Right hindlimb (tissue), 1 donor: ENCODE data around the gene MYL3.
"Not testable (repeated sequence)": the region's sequence is repeated elsewhere in the genome, so short reads cannot be mapped to it uniquely, and the experiment has no call there.

Experiments used
- DNase-seq: peaks from one replicate; pipeline ENCODE4 v3.0.0-alpha.2; 2018

MYL3 gene

DNA sequence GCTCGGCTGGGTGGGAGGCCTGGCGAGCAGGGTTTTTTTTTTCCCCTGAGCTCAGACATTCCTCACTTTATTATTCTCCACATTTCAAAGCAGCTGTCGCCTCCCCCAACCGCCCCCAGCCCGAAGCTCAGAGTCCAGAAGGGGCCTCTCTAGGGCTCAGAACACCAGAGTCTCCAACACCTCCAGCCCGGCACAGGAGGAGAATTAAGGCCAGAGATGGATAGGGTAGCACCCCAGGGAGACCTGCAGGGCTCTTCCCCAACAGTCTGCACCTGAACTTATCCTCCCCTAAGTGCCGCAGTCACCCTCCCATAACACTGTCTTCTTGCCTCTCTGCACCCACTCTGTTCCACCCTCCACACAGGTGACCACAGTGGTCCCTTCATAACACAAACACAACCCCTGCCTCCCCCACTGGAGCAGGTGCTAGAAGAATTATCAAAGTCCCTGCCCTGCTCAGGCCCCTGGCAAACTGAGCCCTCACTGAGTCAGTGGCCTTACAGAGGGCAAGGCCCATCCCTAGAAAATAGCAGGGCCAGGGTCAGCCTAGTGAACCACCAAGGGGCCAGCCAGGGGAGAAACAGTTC, 14.1 kb downstream of the MYL3 start:
- peak; percentile 17 for DNase-seq

DNA sequence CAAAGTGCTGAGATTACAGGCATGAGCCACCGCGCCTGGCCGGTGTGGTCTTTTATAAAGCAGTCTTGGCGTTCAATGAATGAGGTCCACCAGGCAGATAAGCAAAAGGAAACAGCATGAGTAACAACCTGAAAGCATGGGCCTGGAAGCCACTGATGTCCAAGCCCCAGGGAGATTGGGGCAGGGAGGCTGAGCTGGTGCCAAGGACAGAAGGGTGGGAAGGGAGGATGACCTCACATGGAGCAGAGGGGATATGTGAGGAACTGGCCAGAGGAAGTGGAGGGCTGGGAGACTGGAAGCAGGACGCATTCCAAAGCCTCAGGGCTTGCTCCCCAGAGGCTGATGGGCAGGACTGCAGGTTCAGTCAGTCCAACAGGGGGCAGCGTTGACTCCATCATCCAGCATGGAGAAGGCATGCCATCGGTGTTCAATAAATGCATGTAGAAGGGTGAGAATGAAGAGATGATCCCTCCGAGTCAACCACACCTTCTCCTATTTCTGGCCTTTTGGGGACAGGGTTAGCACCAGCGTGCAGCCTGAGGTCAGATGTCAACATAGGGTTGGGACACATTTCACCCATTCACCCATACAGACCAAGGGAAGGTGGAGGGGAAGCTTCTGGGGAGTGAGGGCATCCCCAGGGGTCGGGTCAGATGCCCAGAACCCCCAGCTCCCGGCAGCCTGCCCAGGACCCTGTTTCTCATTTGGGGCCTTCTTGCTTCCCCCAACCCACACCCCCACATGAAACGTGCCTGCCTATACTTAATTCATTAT, 14.8 kb downstream of the MYL3 start:
- peak; percentile 31 for DNase-seq

DNA sequence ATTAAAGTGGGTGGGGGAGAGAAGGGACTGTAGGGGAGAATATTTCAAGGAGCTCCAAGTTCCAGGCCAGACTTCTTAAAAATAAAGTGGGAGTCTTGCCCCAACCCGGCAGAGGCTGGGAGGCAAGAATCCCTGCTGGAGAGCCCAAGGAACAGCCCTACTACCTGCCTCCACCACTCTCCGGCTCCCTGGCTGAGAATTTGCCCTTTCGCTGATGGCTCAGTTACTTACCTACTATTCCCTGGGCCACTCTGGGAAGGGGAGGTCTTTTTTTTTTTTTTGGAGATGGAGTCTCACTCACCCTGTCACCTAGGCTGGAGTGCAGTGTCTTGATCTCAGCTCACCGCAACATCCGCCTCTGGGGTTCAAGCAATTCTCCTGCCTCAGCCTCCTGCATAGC, 15.5 kb downstream of the MYL3 start:
- no peak for DNase-seq

DNA sequence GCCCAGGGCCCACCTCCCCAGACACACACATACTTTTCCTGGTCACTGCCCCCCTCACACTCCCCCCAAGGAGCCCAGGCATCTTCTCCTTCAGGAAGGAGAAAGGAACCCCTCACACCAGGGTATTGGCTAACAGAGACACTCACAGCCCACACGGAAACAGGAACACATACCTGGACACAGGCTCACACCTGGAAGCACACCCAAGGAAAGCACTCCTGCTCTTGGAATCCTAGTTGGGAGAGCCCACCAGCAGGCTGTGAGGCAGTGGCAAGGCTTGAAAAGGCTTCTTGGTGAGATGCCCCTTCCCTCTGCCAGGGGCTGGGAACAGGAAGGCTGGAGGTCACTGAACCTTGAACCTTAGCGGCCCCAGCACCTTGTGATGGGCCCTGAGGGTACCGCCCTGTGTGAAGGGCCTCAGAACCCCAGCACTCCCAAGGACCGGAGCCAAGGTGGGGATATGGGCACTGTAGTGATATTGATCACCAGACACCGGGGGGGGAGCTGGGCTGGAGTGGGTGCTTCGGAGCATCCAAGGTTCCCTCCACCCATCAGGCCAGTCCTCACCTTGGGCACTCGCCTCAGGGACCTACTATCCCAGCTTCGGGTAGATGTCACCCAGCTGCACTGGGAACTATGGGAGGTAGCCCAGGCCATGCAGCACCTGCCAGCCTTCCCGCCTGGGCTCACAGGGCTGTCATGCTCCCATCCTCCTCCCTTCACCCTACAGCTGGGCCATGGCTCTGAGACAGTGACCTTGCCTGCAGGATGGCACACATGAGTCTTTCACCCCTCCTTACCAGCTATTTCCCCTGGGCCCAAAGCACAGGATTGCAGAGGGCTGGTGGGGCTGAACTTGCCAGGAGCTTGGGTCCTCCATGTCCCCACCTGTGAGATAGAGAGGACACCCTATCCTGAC, 16.4 kb downstream of the MYL3 start:
- DNase-seq, result peak; percentile 31

DNA sequence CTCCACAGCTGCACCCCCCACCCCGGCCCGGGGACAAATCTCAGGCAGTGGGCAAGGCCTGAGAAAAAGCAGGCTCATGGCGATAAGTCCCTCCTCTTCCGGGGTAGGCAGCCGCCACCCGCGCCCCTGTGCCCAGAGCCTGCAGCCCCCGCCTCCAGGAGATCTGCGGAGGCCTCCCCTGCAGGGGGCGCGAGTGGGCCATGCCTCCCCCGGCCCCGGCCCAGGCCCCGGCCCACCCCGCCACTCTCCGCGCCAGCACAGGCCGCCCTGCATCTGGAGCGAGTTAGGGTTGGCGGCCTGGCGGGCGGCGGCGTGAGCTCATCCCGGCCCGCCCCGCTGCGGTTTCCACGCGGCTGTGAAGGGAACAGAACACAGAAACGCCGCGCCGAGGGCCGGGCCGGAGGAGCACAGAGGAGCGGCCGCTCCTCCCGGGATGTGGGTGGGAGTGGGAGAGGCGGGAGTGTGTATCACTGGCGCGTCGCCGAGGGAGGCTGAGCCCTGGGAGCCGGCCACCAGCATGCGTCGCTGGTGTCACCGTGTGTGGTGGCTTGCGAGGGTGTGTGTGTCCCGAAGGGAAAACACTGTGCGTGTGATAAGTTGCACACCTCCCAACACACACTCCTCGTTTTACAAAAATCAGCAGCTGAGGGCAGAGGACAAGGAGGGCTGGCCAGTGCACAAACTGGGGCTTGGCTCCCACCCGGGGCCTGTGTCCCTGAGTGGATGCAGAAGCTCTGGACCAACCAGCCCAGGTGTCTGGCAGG, 17.2 kb downstream of the MYL3 start:
- peak; percentile 94 for DNase-seq

DNA sequence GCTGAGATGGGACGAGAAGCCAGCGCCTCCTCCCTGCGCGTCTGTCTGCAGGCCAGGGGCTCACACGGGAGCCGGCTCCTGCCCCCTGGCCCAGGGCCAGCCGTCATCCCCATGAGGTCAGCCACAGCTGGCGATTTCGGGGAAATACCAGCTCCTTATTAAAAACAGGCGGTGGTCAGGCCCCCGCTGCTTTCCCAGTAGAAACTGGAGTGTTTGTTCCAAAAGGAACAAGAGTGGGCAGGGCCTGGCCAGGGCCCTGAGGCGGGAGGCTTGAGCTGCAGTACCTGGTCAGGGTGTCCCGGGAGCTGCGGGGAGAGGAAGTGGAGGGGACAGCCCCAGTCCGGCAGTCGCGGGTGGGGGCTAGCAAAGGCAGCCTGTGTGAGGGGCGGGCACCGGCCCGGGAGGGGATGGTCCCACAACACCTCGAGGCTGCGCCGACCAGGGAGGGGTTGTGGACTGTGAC, 17.8 kb downstream of the MYL3 start:
- peak; percentile 89 for DNase-seq

DNA sequence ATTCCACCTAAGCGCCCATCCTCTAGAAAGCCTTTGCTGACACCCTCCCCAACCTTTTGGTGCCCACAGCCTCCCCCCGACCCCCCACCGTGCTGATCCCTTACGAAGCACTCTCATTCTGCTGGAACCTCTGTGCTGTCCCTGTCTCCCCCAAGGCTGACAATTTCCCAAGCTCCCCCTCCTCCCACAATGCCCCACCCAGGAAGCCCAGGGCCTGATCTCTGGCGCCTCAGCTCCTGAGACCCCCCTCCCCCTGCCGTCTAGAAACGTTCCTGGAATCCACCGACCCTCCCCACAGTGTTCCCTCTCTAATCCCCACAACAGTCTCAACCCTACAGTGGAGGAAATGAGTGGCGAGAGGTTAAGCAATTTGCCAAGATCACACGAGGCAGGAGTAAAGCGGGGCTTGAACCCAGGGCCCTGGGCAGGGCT, 18.3 kb downstream of the MYL3 start:
- no peak for DNase-seq

DNA sequence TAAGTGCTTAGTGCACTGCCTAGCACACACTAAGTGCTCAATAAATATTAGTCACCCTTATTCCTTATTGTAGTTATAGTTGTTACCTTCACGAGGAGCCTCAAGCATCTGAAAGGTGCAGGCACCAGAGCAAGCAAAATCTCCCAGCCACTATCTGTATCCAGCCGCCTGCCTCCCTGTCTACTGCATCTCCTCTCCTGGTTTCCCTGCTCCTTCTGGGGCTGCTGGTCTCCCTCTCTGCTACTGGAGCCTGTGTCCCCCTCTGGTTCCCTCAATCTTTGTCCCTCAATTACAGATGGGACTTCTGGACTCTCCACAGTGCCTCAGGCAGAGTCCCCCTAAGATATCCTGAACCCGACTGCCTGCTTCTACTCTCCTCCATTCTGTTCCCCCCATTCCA, 18.8 kb downstream of the MYL3 start:
- no peak for DNase-seq

DNA sequence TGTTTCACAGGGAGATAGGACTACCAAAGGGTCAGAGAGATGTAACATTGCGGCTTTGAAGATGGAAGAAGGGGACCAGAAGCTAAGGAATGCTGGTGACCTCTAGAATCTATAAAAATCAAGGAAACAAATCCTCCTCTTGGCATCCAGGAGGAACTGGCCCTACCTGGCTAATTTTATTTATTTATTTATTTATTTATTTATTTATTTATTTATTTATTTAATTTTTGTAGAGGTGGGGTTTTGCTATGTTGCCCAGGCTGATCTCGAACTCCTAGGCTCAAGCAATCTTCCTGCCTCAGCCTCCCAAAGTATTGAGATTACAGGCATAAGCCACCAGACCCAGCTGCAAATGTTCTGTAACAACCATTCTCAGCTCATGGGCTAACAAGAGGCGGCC, 19.7 kb downstream of the MYL3 start:
- DNase-seq, result no peak

DNA sequence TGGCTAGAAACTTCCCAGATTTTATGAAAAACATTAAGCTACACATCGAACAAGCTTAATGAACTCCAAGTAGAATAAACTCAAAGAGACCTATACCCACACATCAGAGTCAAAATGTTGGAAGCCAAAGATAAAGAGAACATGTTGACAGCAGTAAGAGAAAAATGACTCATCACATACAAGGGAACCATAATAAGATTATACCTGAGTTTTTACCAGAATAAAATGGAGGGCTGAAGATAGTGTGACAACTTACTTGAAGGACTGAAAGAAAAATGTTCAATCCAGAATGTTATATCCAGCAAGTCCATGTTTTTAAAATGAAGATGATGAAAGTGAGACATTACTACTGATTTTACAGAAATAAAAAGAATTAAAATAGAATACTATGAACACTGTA, 22.8 kb downstream of the MYL3 start:
- DNase-seq, result no peak

DNA sequence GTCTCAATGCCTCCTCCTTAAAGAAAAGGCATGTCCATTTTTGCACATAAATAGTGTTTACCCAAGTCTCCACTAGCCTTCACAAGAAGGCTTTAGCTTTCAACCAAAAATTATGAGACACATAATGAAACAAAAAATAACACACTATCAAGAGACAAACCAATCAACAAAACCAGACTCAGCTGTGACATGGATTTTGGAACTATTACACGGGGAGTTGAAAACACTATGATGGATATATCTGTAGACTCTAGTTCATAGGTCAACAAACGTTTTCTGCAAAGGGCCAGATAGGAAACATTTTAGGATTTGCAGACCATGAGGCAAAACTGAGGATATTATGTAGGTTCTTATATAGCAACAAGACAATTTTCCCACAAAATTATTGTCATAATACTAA, 24.9 kb downstream of the MYL3 start:
- no peak for DNase-seq

DNA sequence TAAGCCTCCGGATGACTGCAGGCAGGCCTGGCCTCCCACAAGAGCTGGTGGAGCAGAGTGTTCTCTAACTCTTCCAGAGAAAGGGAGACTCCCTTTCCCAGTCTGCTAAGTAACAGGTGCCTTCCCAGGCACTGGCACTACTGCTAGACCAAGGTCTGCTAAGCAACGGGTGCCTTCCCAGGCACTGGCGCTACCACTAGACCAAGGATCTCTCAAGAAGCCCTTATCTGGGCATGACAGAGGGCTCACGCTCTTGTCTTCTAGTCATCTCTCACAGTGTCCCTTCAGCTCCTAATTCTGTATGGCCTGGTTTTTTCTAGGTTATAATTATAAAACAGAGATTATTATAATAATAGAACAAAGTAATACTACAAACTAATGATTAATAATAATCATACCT, 27.8 kb downstream of the MYL3 start:
- no peak for DNase-seq

DNA sequence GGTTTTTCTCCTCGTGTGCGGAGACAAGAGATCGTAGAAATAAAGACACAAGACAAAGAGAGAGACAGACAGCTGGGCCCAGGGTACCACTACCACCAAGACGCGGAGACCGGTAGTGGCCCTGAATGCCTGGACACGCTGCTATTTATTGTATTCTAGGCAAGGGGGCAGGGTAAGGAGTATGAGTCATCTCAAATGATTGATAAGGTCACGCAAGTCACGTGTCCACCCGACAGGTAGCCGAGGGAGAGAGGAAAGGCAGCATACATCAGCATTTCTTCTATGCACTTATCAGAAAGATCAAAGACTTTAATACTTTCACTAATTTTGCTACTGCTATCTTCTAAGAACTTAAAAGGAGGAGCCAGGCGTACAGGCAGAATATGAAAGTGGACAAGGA, 28.2 kb downstream of the MYL3 start:
- DNase-seq, result no peak

DNA sequence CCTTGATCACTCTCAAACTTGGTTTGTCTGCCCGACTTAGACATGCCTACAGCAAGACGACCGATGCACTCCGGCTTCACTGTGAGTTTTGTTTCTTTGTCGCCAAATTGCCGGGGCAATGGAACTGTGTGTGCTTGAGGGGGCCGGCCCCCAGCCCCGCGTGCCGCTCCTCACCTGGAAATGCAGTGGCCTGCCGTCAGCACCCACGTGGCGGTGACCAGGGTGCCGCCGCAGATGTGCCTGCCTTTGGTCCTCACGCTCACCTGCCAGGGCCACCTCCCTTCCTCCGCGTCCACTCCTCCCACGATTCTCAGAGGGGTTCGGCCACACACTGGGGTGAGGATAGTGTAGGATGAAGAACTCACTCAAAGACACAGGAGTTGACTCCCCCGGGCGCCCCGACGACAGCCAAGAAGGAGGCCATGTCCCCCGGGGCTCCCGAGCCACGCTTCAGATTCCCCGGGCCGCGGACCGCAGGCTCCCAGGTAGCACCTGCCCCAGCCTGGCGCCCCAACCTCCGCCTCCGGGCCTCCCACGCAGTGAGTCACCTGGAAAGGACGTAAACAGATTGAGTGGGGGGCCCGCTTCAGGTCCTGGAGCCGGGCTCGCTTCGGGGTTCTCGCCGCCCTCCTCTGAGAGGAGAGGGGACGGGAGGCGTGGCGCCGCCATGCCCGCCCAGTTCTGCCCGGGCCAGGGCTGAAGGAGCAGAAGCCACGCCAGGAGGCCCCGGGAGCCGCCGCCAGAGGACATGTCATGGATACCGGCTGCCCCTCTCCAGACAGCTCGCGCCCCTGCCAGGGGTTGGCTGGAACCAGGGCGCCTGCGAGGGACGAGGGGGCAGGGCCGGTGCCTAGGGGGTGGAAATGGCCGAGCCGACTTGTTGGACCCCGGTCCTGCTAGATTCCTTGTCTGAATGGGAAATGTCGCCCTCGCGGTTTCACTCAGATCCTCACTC, 29.6 kb downstream of the MYL3 start:
- DNase-seq, result no peak

DNA sequence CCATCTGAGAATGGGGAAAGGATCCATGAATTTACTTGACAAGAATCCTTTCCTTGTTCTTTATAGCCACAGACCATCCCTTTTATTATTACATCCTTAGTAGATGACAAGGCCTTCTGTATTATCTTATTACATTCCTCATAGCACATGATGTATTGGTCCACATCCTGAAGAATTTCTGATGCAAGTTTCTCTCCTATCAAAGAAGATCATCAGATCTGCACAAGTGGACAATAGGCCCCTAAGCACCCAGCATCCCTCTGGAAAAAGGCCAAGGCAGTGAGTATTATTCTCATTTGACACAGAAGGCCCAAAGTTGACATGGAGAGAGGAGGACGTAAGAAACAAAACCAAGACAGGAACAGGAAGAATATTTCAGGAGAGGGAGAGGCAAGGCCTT, 31.4 kb downstream of the MYL3 start:
- DNase-seq, result no peak

DNA sequence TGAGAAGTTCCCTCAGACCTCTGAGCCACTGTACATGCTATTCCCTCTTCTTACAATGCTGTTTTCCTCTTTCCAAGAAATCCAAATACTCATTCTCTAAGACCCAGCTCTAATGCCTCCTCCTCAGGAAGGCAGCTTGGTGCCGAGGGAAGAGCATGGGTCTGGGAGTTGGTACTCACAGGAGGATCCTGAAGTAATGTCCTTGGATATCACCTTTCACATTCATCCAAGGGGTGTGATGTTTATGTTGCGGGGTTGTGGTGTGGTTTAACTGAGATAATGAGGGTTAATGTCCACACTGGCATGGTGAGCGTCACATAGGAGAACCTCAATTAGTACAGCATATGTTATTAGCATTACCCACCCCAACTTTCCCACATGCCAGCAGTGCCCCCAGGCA, 31.9 kb downstream of the MYL3 start:
- no peak for DNase-seq

DNA sequence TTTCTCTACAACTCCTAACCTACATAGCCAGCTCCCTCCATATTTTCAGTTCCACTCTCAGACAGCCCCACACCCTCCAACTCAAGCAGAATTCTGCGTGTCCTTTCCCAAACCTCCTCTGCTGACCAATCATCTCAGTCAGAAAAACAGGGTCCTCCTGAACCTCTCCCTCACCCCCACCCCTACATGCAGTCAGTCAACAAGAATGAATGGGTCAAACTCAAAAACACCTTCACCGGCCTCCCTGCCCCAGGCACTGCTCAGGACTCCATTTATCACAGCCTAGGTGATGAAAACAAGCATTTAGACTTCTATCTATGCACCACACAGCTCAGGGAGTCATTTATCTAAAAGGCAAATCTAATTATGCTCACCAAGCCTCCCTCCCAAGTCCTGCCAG, 32.4 kb downstream of the MYL3 start:
- DNase-seq, result no peak

DNA sequence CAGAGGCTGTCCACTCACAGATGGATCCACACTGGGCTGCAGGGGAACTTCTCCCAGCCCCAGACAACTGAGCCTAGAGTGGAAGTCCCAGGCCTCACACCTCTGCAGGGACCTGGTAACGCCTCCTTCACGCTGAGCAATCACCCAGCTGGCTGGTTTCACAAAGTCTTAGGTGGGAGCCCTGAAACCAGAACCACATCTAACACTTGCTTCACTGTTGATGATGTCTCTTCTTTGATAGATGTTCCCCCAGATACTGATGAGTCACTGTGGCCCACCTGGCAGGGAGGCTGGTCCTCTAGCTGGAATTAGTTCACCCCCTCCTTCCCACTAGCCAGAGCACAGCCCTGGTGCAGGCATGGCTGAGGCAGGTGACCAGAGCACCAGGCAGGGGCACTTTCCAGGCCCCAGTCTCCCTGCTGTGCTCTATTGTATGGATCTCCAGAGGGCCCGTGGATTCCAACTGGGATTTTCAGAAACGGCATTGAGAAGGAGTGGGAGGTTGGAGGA, 33.5 kb downstream of the MYL3 start:
- no peak for DNase-seq

DNA sequence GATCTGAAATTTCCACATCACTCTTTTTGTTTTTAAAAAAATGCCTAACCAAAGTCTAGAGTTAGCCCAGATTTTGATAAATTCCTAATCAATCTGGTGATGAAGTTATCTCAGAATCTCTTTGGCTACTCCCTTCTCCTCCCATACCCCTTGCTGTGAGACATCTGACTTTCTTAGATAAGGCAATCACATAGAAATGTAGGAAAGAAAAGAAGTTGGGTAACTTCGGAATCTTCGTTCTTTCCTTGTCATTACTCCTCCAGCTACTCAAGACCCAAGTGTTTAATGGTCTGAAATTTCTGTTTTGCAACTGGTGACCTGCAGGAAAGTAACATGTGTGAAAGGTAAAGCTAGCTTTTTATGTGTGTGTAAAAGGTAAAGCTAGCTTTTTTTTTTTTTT, 37.8 kb downstream of the MYL3 start:
- no peak for DNase-seq

DNA sequence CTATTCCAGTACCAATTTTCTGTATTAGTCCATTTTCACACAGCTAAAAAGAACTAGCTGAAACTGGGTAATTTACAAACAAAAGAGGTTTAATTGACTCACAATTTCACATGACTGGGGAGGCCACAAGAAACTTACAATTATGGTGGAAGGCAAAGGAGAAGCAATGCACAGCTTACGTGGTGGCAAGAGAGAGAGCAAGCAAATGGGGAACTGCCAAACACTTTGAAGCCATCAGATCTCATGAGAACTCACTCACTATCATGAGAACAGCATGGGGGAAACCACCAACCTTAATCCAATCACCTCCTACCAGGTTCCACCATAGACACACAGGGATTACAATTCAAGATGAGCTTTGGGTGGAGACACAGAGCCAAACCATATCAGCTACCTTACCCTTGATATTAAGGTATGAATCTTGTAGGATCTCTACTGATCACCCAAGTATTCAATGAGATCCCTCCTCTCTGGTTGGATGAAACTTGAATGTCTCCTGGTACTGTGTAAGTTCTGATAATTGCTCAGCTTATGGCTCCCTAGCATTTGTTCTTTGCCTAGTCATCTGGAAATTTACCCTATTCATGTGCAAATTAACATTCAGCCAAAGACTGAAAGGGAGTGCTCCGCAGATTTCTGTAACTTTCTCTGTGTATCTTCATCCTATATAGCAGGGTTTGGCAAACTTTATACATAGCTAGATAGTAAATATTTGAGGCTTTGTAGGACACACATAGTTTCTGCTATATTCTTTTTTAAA, 38.9 kb downstream of the MYL3 start:
- no peak for DNase-seq

DNA sequence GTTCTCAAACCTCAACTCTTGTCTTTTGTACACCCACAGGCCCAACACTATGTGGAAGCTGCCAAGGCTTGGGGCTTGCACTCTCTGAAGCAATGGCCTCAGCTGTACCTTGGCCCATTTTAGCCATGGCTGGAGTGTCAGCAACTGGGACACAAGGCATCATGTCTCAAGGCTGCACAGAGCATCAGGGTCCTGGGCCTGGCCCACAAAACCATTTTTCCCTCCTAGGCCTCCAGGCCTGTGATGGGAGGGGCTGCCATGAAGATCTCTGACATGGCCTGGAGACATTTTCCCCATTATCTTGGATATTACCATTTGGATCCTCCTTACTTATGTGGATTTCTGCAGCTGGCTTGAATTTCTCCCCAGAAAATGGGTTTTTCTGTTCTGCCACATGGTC, 39.9 kb downstream of the MYL3 start:
- DNase-seq, result not testable (repeated sequence)
